KOPT-K1 (cell line): ENCODE results near the gene CD38.
A peak's percentile ranks its signal among the peaks of the same experiment; 100 is the strongest.
"Not testable (repeated sequence)": the region's sequence is repeated elsewhere in the genome, so short reads cannot be mapped to it uniquely, and the experiment has no call there.

ENCODE experiments used
- H3K27ac ChIP-seq: fragments of 200-600 bp; sonication (generic); 2 replicates; pipeline ENCODE4 v1.5.1; 2016; ENCODE audit warnings: antibody characterized with exemption, mild to moderate bottlenecking, low read depth, low read length; ENCODE audit not compliant: poor library complexity, severe bottlenecking
- H3K36me3 ChIP-seq: fragments of 200-600 bp; sonication (generic); 2 replicates; pipeline ENCODE4 v1.5.1; 2017; ENCODE audit warnings: antibody characterized with exemption, mild to moderate bottlenecking, low read length, moderate library complexity; ENCODE audit not compliant: insufficient read depth
- H3K9me3 ChIP-seq: fragments of 200-600 bp; sonication (generic); 2 replicates; pipeline ENCODE4 v1.5.1; 2017; ENCODE audit warnings: antibody characterized with exemption, low read length, mild to moderate bottlenecking; ENCODE audit not compliant: insufficient read depth, poor library complexity, severe bottlenecking

Gene CD38

GRCh38 chr4:15778289-15779241, at the start of gene CD38:
CD38 (plus strand) TSS chr4:15778328; CDS start chr4:15778415, 87 bp downstream.
- no peaks in the 10 kb centered on the region for H3K9me3 ChIP-seq
- peak within 1 kb of the TSS; percentile 75 for H3K27ac ChIP-seq
- peaks cover 28% of the 10 kb centered on the region for H3K36me3 ChIP-seq

GRCh38 chr4:15729910-15730533, 48.1 kb upstream of the CD38 start:
- no peak overlapping the region for H3K27ac ChIP-seq
- H3K36me3 ChIP-seq = no peaks in the 10 kb centered on the region
- peaks cover 10% of the 10 kb centered on the region for H3K9me3 ChIP-seq

GRCh38 chr4:15733061-15733460, 45.1 kb upstream of the CD38 start:
- H3K27ac ChIP-seq, H3K36me3 ChIP-seq, H3K9me3 ChIP-seq: not testable (repeated sequence)

GRCh38 chr4:15735536-15735935, 42.6 kb upstream of the CD38 start:
- peaks cover 10% of the 10 kb centered on the region for H3K9me3 ChIP-seq
- no peak overlapping the region for H3K27ac ChIP-seq
- H3K36me3 ChIP-seq = no peaks in the 10 kb centered on the region

- H3K36me3 ChIP-seq = no peaks in the 10 kb centered on the region
- H3K9me3 ChIP-seq = peaks cover 20% of the 10 kb centered on the region
- H3K27ac ChIP-seq = no peak overlapping the region
Observed at GRCh38 chr4:15736514-15737050, 41.5 kb upstream of the CD38 start.

GRCh38 chr4:15737255-15737654, 40.9 kb upstream of the CD38 start:
- H3K9me3 ChIP-seq = peaks cover 26% of the 10 kb centered on the region
- H3K36me3 ChIP-seq = no peaks in the 10 kb centered on the region
- H3K27ac ChIP-seq = no peak overlapping the region

GRCh38 chr4:15738877-15739276, 39.3 kb upstream of the CD38 start:
- Histone ChIP-seq H3K9me3 (peaks cover 34% of the 10 kb centered on the region), H3K36me3 (no peaks in the 10 kb centered on the region), H3K27ac (no peak overlapping the region)

GRCh38 chr4:15740764-15741404, 37.2 kb upstream of the CD38 start:
- Histone ChIP-seq H3K36me3 (no peaks in the 10 kb centered on the region), H3K27ac (no peak overlapping the region)

GRCh38 chr4:15742083-15742582, 36.0 kb upstream of the CD38 start:
- no peaks in the 10 kb centered on the region for H3K36me3 ChIP-seq
- H3K9me3 ChIP-seq = peaks cover 37% of the 10 kb centered on the region
- no peak overlapping the region for H3K27ac ChIP-seq

More at GRCh38 chr4:15740764-15741404, 37.2 kb upstream of the CD38 start:
- peaks cover 31% of the 10 kb centered on the region for H3K9me3 ChIP-seq

- Histone ChIP-seq H3K27ac (no peak overlapping the region), H3K9me3 (peaks cover 37% of the 10 kb centered on the region), H3K36me3 (no peaks in the 10 kb centered on the region)
Observed at GRCh38 chr4:15742637-15743036, 35.5 kb upstream of the CD38 start.

GRCh38 chr4:15744016-15744545, 34.0 kb upstream of the CD38 start:
- no peaks in the 10 kb centered on the region for H3K36me3 ChIP-seq
- H3K27ac ChIP-seq = no peak overlapping the region
- peaks cover 37% of the 10 kb centered on the region for H3K9me3 ChIP-seq

- H3K27ac ChIP-seq = no peak overlapping the region
Observed at GRCh38 chr4:15746110-15746509, 32.0 kb upstream of the CD38 start.

GRCh38 chr4:15749001-15749400, 29.1 kb upstream of the CD38 start:
- Histone ChIP-seq H3K36me3 (no peaks in the 10 kb centered on the region), H3K27ac (no peak overlapping the region), H3K9me3 (peaks cover 5% of the 10 kb centered on the region)

More at GRCh38 chr4:15746110-15746509, 32.0 kb upstream of the CD38 start:
- no peaks in the 10 kb centered on the region for H3K36me3 ChIP-seq
- peaks cover 31% of the 10 kb centered on the region for H3K9me3 ChIP-seq

GRCh38 chr4:15751153-15751552, 27.0 kb upstream of the CD38 start:
- Histone ChIP-seq H3K9me3 (peaks cover 3% of the 10 kb centered on the region), H3K36me3 (no peaks in the 10 kb centered on the region), H3K27ac (no peak overlapping the region)
